Hematopoietic multipotent progenitor cell treated with erythropoietin and hydrocortisone succinate and interleukin-3 and kit ligand, for 4 days (in vitro differentiated cells): ENCODE results near the gene GTPBP6.
"Not testable (repeated sequence)": the region's sequence is repeated elsewhere in the genome, so short reads cannot be mapped to it uniquely, and the experiment has no call there.

Experiments used
- DNase-seq: peaks from one replicate; pipeline ENCODE4 v3.0.0-alpha.2; 2015

Gene GTPBP6

DNA sequence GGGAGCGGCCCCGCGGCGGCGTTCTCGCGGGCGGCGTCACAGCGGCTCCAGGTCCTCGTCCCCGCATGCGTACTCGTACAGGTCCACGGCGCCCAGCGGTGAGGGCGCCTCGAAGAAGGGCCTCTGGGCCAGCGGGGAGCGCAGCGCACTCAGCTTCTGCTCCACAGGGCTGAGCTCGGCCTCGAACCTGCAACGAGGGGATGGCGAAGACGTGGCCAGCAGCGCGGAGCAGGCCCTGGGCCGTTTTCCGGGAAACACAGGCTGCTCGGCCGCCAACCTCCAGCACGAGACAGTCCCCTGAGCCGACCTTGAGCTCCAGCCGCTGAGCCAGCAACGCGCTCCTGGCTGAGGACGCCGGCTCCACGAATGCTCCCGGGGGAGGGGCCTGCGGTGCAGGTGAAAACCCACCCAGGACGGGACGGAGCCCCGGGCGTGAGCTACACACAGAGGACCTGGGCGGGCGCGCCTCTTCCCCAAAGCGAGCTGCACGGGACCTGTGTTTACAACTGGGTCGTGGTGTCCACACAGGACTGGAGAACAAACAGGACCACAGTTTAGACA, 15.8 kb upstream of the GTPBP6 start:
- no peak for DNase-seq

DNA sequence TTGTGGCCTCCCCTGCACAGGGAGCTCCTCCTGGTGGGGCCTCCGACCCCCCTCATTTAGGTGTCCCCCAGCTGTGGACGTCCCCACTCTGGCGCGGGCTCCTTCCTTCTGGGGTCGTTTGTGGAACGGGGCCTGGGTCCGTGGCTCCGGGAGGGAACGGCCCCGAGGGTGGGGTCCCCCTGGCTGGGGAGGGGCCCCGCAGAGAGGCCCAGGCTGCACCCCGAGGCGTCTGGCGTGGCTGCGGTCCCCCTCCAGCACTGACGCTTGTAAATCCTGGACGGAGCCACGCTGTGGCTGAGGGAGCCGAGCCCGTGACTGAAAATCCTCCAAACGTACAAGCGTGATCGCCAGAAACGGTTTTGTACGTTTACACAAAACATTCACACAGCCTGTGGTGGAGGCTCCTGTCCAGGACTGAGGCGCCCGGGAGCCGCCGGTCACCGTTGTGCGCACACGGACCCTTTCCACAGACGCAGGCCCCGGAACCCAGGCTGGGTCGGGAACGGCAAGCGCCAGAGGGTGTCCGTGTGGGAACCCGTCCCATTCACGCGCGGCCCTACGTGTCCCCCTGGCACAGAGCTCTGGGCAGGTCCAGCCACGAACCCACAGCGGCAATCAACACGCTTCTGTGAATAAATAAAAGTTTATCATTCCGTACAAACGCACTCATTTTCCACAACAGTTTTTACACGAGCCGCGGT, 15.2 kb upstream of the GTPBP6 start:
- DNase-seq, result no peak

DNA sequence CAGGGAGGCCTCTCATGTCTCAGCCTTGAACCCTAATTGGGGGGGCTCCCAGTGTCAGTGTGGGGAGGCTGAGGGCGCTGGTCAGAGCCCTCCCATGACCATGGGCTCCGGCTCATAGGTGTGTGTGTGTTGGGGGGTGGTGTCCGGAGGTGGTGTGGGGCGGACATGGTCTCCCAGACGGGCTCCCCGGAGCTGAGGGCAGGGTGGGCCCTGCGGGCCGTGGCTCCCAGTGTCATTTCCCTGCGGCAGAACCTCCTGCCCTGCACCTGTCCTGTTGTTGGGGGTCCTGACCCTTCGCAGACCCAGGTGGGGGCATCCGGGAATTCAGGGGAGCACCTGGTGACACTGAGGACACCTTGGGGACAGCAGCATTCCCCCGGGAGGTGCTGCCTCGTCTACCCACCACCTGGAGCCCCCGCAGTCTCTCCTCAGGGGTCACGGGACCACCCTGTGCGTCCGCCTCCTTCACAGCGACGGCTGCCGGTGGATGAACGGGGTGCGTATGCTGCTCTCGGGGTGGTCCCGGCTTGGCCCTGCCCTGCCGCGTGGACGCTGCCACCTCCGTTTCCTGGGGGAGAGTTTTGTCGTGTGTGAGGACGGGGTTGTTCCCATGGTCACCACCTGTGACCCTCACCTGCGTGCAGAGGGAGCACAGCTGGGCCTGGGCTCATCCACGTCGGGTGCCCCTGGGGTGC, 14.5 kb upstream of the GTPBP6 start:
- no peak for DNase-seq

DNA sequence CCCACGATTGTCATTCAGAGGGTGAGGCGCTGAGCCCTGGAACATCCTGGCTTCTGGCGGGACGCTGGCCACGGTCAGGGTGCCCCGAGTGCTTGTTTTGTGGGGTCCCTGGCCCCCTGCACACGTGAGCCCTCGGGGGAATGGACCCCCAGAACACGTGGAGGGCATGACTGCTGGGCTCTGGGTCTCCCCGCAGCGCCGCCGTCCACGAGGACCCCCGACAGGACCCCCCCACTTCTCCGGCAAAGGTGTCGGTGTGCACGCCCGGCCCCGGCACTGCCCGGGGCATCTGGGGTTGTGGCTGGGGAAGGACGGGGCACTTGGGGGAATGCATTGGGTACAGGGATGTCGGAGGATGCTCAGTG, 13.9 kb upstream of the GTPBP6 start:
- no peak for DNase-seq

DNA sequence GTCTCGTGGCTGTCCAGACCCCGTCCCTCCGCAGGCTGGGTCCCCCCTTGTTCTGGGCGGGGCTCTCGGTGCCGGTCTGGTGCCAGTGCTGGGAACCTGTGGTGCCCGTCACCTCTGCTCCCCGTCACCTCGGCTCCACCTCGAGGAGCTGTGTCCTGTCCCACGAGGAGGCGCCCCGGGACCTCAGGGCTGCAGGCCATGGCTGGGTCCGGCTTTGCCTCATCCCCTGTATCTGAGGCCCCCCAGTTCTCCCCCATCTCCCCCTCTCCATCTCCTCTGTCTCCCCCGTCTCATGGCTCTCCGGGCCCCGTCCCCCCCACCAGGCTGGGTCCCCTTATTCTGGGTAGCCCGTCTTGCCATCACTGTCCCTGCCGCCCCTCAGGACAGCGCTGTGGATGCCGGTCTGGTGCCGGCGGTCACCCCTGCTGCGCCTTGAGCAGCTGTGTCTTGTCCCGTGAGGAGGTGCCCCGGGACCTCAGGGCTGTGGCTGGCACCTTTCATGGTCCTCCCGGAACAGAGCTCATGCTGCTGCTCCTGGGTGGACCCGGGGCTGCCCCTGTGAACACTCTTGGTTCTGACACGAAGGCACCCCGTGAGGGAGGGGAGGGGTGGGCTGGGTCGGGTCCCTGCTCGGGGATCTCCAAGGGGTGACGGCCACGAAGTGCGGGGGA, 13.4 kb upstream of the GTPBP6 start:
- DNase-seq, result no peak

DNA sequence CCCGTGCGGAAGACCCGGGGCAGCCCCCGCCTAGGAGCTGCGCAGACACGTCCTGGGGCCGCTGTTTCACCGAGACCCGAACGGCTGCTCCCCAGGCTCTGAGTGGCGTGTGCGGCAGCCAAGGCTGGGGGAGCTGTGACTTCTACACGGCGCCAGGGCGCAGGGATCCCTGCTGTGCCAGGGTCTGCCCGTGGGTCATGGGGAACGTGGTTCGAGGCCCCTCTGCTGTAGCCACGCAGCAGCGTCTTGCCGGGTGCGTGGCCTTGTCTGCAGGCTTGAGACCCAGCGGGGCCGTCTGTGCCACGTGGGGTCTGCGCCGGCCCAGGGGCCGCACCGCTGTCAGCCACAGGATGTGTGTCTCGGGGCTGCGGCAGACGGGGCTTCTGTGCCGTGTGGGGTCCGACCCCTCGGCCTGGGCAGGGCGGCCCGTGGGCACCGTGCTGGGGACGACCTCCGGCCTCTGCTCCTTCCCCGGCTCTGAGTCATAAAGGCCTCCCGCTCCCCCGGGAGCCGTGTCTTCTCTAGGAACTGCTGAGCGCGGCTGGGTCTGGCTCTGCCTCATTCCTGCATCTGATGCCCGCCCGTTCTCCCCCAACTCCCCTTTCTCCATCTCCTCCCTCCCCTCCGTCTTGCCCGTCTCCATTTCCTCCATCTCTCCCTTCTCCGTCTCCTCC, 12.7 kb upstream of the GTPBP6 start:
- peak; percentile 33 for DNase-seq

DNA sequence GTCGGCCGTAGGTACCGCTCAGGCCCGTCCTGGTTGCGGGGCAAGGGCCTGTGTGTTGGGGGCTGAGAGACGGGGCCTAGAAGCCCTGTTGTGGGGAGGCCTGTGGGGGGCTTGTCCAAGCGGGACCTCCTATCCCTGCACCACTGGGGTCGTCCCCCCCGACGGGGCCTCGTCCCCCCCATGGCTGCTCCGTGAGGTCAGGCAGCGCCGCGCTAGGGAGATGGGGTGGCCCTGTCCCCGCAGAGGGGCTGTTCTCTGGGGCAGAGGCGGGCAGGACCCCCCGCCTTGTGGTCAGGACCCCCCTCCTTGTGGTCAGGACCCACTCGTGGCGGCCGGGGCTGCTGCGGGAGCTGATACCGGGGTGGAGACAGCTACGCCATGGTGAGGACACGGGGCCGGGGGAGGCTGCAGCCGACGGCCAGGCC, 12.1 kb upstream of the GTPBP6 start:
- no peak for DNase-seq

DNA sequence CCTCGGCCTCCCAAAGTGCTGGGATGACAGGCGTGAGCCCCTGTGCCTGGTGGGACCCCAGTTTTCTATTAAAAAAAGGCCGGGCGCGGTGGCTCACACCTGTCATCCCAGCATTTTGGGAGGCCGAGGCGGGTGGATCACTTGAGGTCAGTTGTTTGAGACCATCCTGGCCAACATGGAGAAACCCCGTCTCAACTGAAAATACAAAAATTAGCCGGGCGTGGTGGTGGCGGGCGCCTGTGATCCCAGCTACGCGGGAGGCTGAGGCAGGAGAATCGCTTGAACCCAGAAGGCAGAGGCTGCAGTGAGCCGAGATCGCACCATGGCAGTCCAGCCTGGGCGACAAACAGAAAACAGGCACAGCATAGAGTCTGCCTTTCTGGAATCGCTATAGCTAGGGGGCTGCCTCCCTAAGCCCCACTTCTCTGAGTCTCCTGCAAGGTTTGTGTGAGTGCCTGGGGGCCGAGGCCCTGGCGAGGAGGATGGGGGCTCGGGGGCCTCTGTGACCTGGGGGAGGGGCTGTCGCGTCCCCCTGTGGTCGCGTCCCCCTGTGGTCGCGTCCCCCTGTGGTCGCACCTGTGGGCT, 11.6 kb upstream of the GTPBP6 start:
- not testable (repeated sequence) for DNase-seq

DNA sequence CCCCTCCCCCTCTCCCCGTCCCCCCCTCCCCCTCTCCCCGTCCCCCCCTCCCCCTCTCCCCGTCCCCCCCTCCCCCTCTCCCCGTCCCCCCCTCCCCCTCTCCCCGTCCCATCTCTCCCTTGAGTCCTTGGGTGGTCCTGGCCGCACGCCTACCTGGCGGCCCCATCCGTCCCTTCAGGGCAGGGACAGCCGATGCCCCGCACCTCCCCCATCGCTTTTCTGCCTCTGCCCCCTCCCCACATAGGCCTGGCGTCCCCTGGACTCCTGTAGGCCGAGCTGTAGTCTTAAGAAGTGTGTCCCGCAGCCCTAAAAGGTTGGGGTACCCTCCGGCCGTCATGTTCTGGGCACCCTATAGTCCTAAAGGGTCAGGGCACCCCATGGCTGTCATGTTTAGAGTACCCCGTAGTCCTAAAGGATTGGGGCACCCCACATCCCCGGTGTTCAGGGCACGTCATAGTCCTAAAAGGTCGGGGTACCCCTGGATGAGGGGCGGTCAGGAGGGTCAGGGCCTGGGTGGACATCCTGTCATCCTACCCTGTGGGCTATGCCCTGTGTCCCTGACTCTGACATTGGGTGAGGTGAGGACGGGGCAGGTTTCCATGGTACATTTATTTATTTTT, 10.8 kb upstream of the GTPBP6 start:
- no peak for DNase-seq

DNA sequence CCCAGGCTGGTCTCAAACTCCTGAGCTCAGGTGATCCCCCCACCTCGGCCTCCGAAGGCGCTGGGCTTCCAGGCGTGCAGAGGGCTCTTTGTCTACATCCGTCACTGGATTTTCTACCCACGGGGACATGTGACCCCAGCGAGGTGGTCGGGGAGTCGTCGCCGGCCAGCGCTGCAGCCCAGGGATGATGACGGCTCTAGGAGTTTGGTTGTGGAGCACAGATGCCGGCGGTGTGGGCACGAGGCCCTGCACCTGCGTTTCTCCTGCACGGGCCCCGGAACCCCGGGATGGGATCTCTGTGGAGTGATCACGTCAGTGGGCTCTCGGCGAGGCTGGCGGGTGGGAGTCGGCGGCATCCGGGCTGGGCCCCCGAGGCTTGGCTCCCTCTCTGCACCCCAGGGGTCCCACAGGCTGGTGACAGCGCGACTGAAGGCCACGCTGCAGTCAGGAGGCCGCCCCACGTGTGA, 9.1 kb upstream of the GTPBP6 start:
- no peak for DNase-seq

DNA sequence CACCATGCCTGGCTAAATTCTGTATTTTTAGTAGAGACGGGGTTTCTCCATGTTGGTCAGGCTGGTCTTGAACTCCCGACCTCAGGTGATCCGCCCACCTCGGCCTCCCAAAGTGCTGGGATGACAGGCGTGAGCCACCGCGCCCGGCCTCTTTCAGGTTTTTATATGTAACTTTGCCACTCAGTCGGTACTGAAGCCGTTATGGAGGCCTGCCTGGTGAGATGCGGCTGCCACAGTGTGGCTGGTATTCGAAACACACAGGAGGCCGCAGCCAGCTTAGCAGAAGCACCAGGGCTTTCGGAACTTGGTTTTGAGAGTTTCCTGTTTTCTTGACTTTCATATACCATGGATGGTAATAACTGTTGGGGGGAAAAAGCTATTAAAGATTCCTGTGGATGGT, 6.1 kb upstream of the GTPBP6 start:
- peak; percentile 46 for DNase-seq

DNA sequence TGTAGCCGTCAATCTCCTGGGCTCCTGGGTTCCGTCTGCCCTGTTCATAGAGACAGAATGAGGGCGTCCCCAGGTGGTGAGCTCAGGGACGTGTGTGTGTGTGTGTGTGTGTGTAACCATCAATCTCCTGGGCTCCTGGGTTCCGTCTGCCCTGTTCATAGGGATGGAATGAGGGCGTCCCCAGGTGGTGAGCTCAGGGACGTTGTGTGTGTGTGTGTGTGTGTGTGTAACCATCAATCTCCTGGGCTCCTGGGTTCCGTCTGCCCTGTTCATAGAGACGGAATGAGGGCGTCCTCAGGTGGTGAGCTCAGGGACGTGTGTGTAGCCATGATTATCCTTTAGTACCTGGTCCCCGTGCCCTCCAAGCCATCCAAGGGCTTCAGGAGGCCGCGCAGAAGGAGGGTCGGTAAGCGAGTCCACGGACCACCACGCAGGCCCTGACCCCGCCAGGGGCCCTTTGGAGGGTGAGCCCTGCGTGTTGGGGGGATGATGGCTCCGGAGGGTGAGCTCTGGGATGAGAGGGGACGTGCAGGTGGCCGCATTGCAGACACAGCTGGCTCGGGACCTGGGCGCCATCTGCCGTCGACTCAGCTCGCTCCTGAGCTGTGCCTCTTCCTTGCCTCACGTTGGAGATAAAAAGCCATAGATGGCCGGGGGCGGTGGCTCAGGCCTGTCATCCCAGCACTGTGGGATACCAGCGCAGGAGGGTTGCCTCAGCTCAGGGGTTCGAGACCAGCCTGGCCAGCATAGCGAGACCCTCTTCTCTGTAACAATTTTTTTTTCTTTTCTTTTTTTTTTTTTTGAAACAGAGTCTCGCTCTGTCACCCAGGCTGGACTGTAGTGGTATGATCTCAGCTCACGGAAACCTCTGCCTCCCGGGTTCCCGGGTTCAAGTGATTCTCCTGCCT, 5.4 kb upstream of the GTPBP6 start:
- peak; percentile 75 for DNase-seq

DNA sequence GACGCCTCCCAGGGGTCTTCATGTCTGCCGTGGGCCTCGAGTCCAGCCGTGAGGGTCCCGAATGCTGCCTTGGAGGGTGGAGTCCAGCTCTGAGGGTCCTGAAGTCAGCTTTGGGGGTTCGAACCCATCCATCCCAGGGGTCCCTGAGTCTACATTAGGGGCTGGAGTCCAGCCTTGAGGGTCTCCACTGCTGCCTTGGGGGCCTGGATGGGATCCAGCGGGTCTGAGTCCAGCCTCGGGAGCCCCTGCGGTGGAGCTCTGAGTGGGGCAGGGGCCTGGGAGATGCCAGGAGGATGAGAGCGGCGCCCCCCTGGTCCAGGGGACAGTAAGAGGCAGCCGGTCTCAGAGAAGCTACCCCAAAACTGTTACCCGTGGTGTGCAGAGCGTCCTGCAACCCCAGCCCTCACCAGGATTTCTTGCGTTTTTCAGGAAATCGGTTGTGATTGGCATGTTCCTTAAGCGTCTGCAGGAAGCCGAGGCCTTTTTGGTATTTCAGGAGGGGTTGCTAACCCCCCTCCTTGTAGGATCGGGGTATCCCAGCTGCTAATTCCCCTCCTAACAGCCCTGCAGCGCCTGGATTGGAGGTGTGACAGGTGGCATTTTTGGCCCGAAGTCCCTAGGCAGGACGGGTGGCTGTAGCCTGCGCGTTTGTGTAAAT, 1.7 kb upstream of the GTPBP6 start:
- peak; percentile 48 for DNase-seq

DNA sequence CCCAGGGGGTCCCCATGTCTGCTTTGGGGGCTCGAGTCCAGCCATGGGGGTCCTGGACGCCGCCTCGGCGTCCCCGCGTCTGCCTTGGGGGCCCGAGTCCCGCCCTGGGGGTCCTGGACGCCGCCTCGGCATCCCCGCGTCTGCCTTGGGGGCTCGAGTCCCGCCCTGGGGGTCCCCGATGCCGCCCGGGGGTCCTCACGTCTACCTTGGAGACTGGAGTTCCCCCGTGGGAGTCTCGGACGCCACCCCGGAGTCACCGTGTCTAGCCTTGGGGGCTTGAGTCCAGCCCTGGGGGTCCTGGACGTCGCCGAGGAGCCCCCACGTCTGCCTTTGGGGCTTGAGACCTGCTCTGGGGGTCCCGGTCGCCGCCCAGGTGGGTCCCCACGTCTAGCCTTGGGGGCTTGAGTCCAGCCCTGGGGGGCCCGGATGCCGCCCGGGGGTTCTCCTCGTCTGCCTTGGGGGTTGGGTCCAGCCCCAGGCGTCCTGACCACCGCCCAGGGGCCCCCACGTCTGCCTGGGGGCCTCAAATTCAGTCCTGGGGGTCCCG, 1.1 kb upstream of the GTPBP6 start:
- DNase-seq, result no peak

DNA sequence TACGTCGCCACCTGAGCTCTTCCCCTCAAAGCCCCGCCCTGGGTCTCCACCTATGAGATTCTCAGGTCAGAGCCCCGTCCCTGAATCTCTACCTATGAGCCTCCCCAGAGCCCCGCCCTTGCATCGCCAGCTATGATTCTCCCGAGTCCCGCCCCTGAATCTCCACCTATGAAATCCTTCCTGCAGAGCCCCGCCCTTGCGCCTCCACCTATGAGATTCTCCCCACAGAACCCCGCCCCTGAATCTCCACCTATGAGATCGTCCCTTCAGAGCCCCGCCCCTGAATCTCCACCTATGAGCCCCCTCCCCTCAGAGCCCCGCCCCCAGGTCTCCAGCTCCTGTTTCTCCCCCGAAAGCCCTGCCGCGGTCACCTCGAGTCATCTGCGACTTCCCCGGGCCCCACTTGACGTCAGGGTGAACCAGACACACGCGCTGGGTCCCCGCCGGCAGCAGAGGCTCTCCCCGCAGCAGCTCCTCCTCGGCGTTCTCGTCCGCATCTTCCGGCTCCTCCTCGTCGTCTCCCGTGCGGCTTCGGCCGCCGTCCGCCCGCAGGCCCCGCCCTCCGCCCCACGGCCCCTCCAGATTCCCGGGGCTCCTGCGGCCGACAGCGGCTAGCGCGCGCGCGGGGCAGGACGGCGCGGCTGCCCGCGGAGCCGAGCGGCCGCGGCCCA, 393 bp downstream of the GTPBP6 start:
- DNase-seq, result peak; percentile 100

DNA sequence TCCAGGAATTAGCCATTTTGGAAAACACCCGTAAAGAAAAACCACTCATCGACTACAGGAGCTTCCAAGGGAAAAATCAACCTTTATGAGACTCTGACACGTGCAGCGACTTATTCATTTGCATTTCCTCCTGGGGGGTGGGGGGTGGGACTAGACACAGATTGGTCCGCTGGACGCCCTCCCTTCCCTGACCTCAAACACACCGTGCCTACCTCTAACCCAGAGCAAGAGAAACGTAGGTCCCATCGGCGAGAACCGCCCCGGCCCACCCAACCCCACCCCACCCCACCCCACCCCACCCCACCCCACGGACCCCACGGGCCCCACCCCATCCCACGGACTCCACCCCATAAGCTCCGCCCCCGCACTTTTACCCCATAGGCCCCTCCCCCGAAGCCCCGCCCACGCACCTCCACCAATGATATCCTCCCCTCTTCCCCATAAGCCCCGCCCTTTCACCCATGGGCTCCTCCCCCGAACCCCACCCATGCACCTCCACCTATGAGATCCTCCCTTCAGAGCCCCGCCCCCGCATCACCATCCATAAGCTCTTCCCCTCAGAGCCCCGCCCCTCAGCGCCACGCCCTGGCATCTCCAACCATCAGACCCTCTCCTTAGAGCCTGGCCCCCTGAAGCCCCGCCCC, 1.1 kb downstream of the GTPBP6 start:
- DNase-seq, result no peak

DNA sequence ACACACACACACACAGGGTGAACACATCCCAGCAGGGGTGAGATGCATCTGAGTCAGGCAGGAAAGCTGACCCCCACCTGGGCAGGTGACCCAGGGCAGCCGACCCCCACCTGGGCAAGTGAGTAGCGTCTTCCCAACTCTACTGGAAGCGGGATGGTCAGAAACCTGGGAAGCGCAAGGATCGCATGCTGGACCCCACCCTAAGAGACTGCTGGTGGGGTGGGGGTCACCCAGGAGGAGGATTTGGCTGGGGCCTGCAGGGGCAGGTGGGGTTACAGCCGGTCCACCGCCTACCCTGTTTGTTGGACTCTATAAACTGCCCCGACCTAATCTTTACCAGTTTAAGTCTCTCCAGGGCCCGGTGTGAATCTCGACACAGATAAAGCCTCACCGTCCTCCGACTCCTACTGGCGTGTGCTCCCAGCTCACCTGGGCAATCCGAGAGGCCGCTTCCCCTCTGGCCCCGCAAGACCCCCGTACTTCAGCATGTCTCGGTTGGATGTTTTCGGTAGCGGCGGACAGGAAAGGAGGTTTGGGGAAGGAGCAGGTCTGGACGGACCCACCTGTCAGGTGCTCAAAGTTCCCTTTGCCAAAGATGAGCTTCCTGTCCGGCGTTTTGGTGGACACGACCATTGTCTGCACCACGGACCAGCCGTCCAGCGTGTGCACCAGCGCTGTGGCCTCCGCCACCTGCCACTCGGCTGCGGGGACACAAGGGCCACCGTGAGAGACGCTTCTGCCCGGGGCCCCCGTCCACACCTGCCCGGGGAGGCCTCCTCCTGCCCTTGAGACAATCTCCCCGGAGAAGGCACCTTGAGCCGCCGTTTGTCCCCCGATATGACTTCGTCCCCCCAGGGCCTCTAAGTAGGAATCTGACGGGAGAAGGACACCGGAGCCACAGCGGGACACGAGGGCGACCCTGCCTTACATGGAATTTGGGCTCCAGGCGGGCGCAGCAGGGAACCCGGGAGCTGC, 2.0 kb downstream of the GTPBP6 start:
- DNase-seq, result no peak
